GM12892 (cell line): ENCODE data around the gene EPB41.
"Not testable (repeated sequence)": the region's sequence is repeated elsewhere in the genome, so short reads cannot be mapped to it uniquely, and the experiment has no call there.

Experiments
- POLR2A ChIP-seq: IDR thresholded peaks from 2 replicates; pipeline ENCODE4 v1.6.1; 2011; ENCODE audit warnings: low read depth, low read length, control low read depth
- TAF1 ChIP-seq: IDR thresholded peaks from 2 replicates; pipeline ENCODE4 v1.6.1; 2011; ENCODE audit warnings: low read depth, mild to moderate bottlenecking, control low read depth, low read length, borderline replicate concordance

GRCh38 chr1:29131056-29131455 is 216.7 kb downstream of the EPB41 start:
- not testable (repeated sequence) for TF ChIP-seq TAF1, POLR2A
